Measurements from ENCODE around the gene FOXP2. TPM values are rescaled to one million over a fixed set of nuclear protein-coding genes. Genes with fewer than 3 reads are reported as not detected.

FOXP2 gene
- total and polyA plus RNA-seq, 9 of the 15 experiments (the other 6 are each of a cell fraction or from before 2014, with no cell fraction given) = not detected

GRCh38 chr7:114432061-114432460 lies 17.4 kb downstream of the FOXP2 start (continued):
- TF ChIP-seq, protein P1, sequence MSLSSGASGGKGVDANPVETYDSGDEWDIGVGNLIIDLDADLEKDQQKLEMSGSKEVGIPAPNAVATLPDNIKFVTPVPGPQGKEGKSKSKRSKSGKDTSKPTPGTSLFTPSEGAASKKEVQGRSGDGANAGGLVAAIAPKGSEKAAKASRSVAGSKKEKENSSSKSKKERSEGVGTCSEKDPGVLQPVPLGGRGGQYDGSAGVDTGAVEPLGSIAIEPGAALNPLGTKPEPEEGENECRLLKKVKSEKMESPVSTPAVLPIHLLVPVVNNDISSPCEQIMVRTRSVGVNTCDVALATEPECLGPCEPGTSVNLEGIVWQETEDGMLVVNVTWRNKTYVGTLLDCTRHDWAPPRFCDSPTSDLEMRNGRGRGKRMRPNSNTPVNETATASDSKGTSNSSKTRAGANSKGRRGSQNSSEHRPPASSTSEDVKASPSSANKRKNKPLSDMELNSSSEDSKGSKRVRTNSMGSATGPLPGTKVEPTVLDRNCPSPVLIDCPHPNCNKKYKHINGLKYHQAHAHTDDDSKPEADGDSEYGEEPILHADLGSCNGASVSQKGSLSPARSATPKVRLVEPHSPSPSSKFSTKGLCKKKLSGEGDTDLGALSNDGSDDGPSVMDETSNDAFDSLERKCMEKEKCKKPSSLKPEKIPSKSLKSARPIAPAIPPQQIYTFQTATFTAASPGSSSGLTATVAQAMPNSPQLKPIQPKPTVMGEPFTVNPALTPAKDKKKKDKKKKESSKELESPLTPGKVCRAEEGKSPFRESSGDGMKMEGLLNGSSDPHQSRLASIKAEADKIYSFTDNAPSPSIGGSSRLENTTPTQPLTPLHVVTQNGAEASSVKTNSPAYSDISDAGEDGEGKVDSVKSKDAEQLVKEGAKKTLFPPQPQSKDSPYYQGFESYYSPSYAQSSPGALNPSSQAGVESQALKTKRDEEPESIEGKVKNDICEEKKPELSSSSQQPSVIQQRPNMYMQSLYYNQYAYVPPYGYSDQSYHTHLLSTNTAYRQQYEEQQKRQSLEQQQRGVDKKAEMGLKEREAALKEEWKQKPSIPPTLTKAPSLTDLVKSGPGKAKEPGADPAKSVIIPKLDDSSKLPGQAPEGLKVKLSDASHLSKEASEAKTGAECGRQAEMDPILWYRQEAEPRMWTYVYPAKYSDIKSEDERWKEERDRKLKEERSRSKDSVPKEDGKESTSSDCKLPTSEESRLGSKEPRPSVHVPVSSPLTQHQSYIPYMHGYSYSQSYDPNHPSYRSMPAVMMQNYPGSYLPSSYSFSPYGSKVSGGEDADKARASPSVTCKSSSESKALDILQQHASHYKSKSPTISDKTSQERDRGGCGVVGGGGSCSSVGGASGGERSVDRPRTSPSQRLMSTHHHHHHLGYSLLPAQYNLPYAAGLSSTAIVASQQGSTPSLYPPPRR (CRISPR knock-in tag; IDR thresholded peaks at IDR 0.05; ENCODE audit: borderline replicate concordance) = no peak
- TF ChIP-seq, protein P2, sequence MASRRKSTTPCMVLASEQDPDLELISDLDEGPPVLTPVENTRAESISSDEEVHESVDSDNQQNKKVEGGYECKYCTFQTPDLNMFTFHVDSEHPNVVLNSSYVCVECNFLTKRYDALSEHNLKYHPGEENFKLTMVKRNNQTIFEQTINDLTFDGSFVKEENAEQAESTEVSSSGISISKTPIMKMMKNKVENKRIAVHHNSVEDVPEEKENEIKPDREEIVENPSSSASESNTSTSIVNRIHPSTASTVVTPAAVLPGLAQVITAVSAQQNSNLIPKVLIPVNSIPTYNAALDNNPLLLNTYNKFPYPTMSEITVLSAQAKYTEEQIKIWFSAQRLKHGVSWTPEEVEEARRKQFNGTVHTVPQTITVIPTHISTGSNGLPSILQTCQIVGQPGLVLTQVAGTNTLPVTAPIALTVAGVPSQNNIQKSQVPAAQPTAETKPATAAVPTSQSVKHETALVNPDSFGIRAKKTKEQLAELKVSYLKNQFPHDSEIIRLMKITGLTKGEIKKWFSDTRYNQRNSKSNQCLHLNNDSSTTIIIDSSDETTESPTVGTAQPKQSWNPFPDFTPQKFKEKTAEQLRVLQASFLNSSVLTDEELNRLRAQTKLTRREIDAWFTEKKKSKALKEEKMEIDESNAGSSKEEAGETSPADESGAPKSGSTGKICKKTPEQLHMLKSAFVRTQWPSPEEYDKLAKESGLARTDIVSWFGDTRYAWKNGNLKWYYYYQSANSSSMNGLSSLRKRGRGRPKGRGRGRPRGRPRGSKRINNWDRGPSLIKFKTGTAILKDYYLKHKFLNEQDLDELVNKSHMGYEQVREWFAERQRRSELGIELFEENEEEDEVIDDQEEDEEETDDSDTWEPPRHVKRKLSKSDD (conservative IDR thresholded peaks at IDR 0.05; ENCODE audit: low read length) = no peak

- no peak for ATAC-seq
- no peaks in the 10 kb centered on the region for H3K27me3 ChIP-seq (ENCODE audit: control insufficient read depth in 2 of 2, insufficient read depth in 2 of 2, low read length in 2 of 2)
- H3K9ac ChIP-seq (ENCODE audit: insufficient read depth in 1 of 2, low read depth in 2 of 2, low read length in 2 of 2) = no peak overlapping the region
- H3K36me3 ChIP-seq (ENCODE audit: control insufficient read depth, insufficient read depth, low read length) = no peaks in the 10 kb centered on the region
- no peaks in the 10 kb centered on the region for H3K79me2 ChIP-seq (ENCODE audit: control insufficient read depth, insufficient read depth, low read length)
- in situ Hi-C loops (cut with MboI) = no loop called here
- H3K9me3 ChIP-seq (replicated peaks; ENCODE audit: control insufficient read depth, insufficient read depth, low read depth, low read length) = no peaks in the 10 kb centered on the region
- H3K4me1 ChIP-seq (replicated peaks in 1 of 2; ENCODE audit: control insufficient read depth in 2 of 2, insufficient read depth in 2 of 2, low read length in 2 of 2) = no peaks in the 10 kb centered on the region
- no peaks in the 10 kb centered on the region for H4K20me1 ChIP-seq (replicated peaks; ENCODE audit: control insufficient read depth, insufficient read depth, low read length)
- H2AFZ ChIP-seq (ENCODE audit: low read depth, low read length) = no peak overlapping the region
- no peak for FAIRE-seq
- intact Hi-C loops (cut with micrococcal nuclease) = no loop called here
- BruUV-seq (replicated peaks) = no TSS peak
- no peak overlapping the region for H3K4me3 ChIP-seq
- WGBS (ENCODE audit: insufficient coverage, low coverage, missing lambda C conversion rate) = 0% methylated on average over 3 of the region's 3 CpGs
- H3K4me2 ChIP-seq (ENCODE audit: insufficient read depth, low read length) = no peak overlapping the region
- ChIA-PET CTCF (ENCODE audit: low intra/inter-chr PET ratio) (no interaction called here), POLR2A (no interaction called here)
- no peak for DNase-seq (ENCODE audit: extremely low read depth in 1 of 4, low spot score in 3 of 4)
- no peaks in the 10 kb centered on the region for H3K9me1 ChIP-seq (ENCODE audit: control insufficient read depth, insufficient read depth, low read length)
- no peak overlapping the region for H3K27ac ChIP-seq (ENCODE audit: extremely low read depth, low read depth, low read length)
- TF ChIP-seq ZFP1 (CRISPR knock-in tag; IDR thresholded peaks at IDR 0.05) (no peak), ZNF699 (CRISPR knock-in tag; IDR thresholded peaks at IDR 0.05; ENCODE audit: insufficient replicate concordance) (no peak), CREB1 (IDR thresholded peaks at IDR 0.05) (no peak), CREB1 (CRISPR knock-in tag; IDR thresholded peaks at IDR 0.05) (no peak), ZBTB7A (IDR thresholded peaks at IDR 0.05; ENCODE audit: borderline replicate concordance, control insufficient read depth, low read depth, low read length) (no peak), ATF4 (CRISPR knock-in tag; IDR thresholded peaks at IDR 0.05) (no peak), BHLHE40 (IDR thresholded peaks at IDR 0.05; ENCODE audit: low read length) (no peak), FUS (optimal IDR thresholded peaks at IDR 0.05; ENCODE audit: low read depth, low read length) (no peak), SMC3 (conservative IDR thresholded peaks at IDR 0.05; ENCODE audit: insufficient read depth, low read depth, low read length) (no peak), FOS (IDR thresholded peaks at IDR 0.05; ENCODE audit: extremely low read depth, insufficient read length) (no peak), KAT7 (CRISPR knock-in tag; IDR thresholded peaks at IDR 0.05; ENCODE audit: borderline replicate concordance) (no peak)
Measured at GRCh38 chr7:114432703-114433102, 18.1 kb downstream of the FOXP2 start.
